GM12878 (cell line): Measurements from ENCODE around the gene ANKRD33. TPM values are rescaled to one million over a fixed set of nuclear protein-coding genes. Genes with fewer than 3 reads are reported as not detected.

Experiments used
- ATAC-seq: fragments of 200-7000 bp; cut with Tn5 transposase; 3 replicates; pipeline ENCODE4 v1.9.1; 2020; ENCODE audit warnings: mild to moderate bottlenecking, moderate library complexity
- BruUV-seq: library from RNA; stranded (reverse); fragments of 400-500 nt; replicated peaks from 2 replicates; lab custom pipeline; 2021; lab: Mats Ljungman, UMichigan
- CTCF ChIA-PET: fragments of 300-600 bp; sonication (Branson Sonifier 250); formaldehyde crosslinking; extraction: SDS; loops from one replicate; lab custom pipeline; 2021; ENCODE audit warnings: inconsistent platforms; lab: Yijun Ruan, JAX
- POLR2A ChIA-PET: fragments of 350-600 bp; formaldehyde crosslinking; extraction: SDS; loops from one replicate; lab custom pipeline; 2021; ENCODE audit warnings: inconsistent platforms; lab: Charles Lee
- RAD21 ChIA-PET: fragments of 300-600 bp; sonication (Branson Sonifier 250); formaldehyde crosslinking; loops from one replicate; lab custom pipeline; 2023; ENCODE audit warnings: antibody characterized with exemption; ENCODE audit not compliant: unreplicated experiment; lab: Charles Lee
- SMC1A ChIA-PET: fragments of 300-600 bp; sonication (Branson Sonifier 250); formaldehyde crosslinking; loops from one replicate; lab custom pipeline; 2023; ENCODE audit not compliant: unreplicated experiment, uncharacterized antibody; lab: Charles Lee
- DNase-seq: peaks from one replicate; pipeline ENCODE4 v3.0.0-alpha.2; 2011; ENCODE audit warnings: low read depth, low spot score
- FAIRE-seq: peaks from 3 replicates; lab custom pipeline; 2011; peaks lifted over from hg19 to GRCh38; lab: Jason Lieb, UNC
- H2AFZ ChIP-seq: 2 replicates; pipeline ENCODE4 v1.6.0; 2011; ENCODE audit warnings: low read depth, low read length, control low read depth; ENCODE audit not compliant: control insufficient read depth
- H3K27ac ChIP-seq: 2 replicates; pipeline ENCODE4 v1.5.1; 2011; ENCODE audit warnings: control low read depth; ENCODE audit not compliant: control insufficient read depth, insufficient read depth
- H3K27me3 ChIP-seq, 2 experiments: replicated peaks in 1 of 2; 2 replicates each; pipeline versions ENCODE4 v1.6.0 to v1.6.1; 2011; ENCODE audit warnings: low read length in 1 of 2; ENCODE audit not compliant: control insufficient read depth in 2 of 2, insufficient read depth in 2 of 2
- H3K36me3 ChIP-seq, 2 experiments: 2 replicates each; pipeline ENCODE4 v1.5.1; 2011; ENCODE audit warnings: low read length in 1 of 2; ENCODE audit not compliant: control insufficient read depth in 2 of 2, insufficient read depth in 2 of 2
- H3K4me1 ChIP-seq: 2 replicates; pipeline ENCODE4 v1.6.1; 2011; ENCODE audit warnings: mild to moderate bottlenecking, low read length, moderate library complexity, mixed read lengths; ENCODE audit not compliant: control insufficient read depth, insufficient read depth
- H3K4me2 ChIP-seq: 2 replicates; pipeline ENCODE4 v1.6.0; 2011; ENCODE audit warnings: control low read depth; ENCODE audit not compliant: control insufficient read depth, insufficient read depth
- H3K4me3 ChIP-seq: fragments of 200-600 bp; sonication (generic); 2 replicates; pipeline ENCODE4 v1.5.1; 2016
- H3K79me2 ChIP-seq: 2 replicates; pipeline ENCODE4 v1.6.0; 2011; ENCODE audit warnings: low read length; ENCODE audit not compliant: control insufficient read depth, insufficient read depth
- H3K9ac ChIP-seq: 2 replicates; pipeline ENCODE4 v1.8.0; 2011; ENCODE audit warnings: low read length, control low read depth, mixed read lengths; ENCODE audit not compliant: control insufficient read depth, insufficient read depth
- H3K9me3 ChIP-seq: replicated peaks from 3 replicates; pipeline ENCODE4 v1.5.1; 2011; ENCODE audit warnings: mild to moderate bottlenecking, low read length; ENCODE audit not compliant: control insufficient read depth, insufficient read depth
- H4K20me1 ChIP-seq: 2 replicates; pipeline ENCODE4 v1.6.0; 2011; ENCODE audit not compliant: control insufficient read depth, insufficient read depth
- GATAD2B ChIP-seq: fragments of 450-650 bp; conservative IDR thresholded peaks from 2 replicates; pipeline ENCODE4 v1.6.1; 2017; ENCODE audit warnings: low read depth, mild to moderate bottlenecking, moderate library complexity
- LARP7 ChIP-seq: fragments of 450-650 bp; IDR thresholded peaks from 2 replicates; pipeline ENCODE4 v1.6.1; 2017; ENCODE audit warnings: mild to moderate bottlenecking
- NR2F1 ChIP-seq: fragments of 450-650 bp; conservative IDR thresholded peaks from 2 replicates; pipeline ENCODE4 v1.6.1; 2017; ENCODE audit warnings: mild to moderate bottlenecking
- POLR2AphosphoS2 ChIP-seq: IDR thresholded peaks from 2 replicates; pipeline ENCODE4 v1.6.1; 2011; ENCODE audit warnings: low read depth, mild to moderate bottlenecking, low read length, improper control_type of control experiment, moderate library complexity
- POU2F2 ChIP-seq: IDR thresholded peaks from 3 replicates; pipeline ENCODE4 v1.6.1; 2011; ENCODE audit warnings: low read depth, mild to moderate bottlenecking, low read length, borderline replicate concordance
- RB1 ChIP-seq: fragments of 450-650 bp; formaldehyde crosslinking; IDR thresholded peaks from 2 replicates; pipeline ENCODE4 v1.6.1; 2017; ENCODE audit warnings: mild to moderate bottlenecking, borderline replicate concordance
- RBBP5 ChIP-seq: fragments of 200-600 bp; sonication (generic); conservative IDR thresholded peaks from 2 replicates; pipeline ENCODE4 v1.6.1; 2016
- ZNF384 ChIP-seq: IDR thresholded peaks from 2 replicates; pipeline ENCODE4 v1.6.1; 2012; ENCODE audit warnings: low read depth, mild to moderate bottlenecking, low read length, improper control_type of control experiment, borderline replicate concordance
- WGBS: methylation state at CpG from one replicate; pipeline ENCODE4 v1.1.6; 2016; ENCODE audit warnings: low lambda C conversion rate; ENCODE audit not compliant: insufficient replicate concordance, insufficient coverage; ENCODE audit errors: missing lambda C conversion rate; 5-methylcytosine and 5-hydroxymethylcytosine counted together
- in situ Hi-C: fragments of 300-500 bp; cut with MboI; formaldehyde crosslinking; loops from 9 replicates; pipeline ENCODE4 v1.14.3; 2018; ENCODE audit warnings: mixed read lengths
- intact Hi-C: fragments of 100-400 bp; cut with micrococcal nuclease; formaldehyde crosslinking; loops from one replicate; pipeline ENCODE4 v1.14.2; 2022; ENCODE audit not compliant: unreplicated experiment
- polyA plus RNA-seq, 11 experiments: library from polyadenylated mRNA; depleted of rRNA in 4 of 11; unstranded in 6 of 11; stranded (reverse) in 5 of 11; fragments of >200 nt; fragmentation: Nextera tagmentation in 4 of 11; fragmentation: Illumina TruSeq in 1 of 11; extraction: Ambion mirVana in 4 of 11; extraction: Trizol in 1 of 11; gene quantifications; 1 replicate in 1 of 11; 2 replicates in 10 of 11; pipeline versions ENCODE4 v1.2.1 to v1.2.3, GENCODE V29; 2011 to 2016; ENCODE audit warnings: inconsistent platforms in 2 of 11, missing spikeins in 2 of 11, low read depth in 1 of 11
- total RNA-seq, 4 experiments: library from RNA; depleted of rRNA in 3 of 4; stranded (reverse); fragments of >200 nt in 3 of 4; fragmentation: Illumina TruSeq in 1 of 4; extraction: Trizol in 1 of 4; gene quantifications; 2 replicates each; pipeline versions ENCODE4 v1.2.1 to v1.2.3, GENCODE V29; 2013 to 2021

Gene ANKRD33
- total and polyA plus RNA-seq, 10 of the 15 experiments (the other 5 are each of a cell fraction or from before 2014, with no cell fraction given): not detected

DNA sequence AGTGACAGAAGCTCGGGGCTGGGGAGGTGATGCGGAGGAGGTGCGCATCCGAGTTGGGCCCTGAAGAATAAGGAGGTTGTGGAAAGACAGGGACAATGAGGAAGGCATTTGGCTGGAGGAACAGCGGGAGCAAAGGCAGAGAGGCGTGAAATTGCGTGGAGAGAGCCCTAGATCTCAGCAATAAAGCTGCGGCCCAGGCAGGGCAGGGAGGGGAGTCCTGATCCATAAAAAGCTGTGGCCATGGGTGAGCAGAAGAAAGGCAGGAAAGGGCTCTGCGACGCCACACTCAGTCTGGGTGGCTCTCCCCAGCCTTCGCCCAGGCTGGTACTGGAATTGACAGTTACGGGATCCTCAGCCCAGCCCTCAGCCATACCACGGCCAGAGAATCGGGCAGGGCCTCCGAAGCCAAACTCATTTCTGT lies 41.6 kb upstream of the ANKRD33 start (continued):
- no peak for TF ChIP-seq GATAD2B
- TF ChIP-seq RB1: no peak

DNA sequence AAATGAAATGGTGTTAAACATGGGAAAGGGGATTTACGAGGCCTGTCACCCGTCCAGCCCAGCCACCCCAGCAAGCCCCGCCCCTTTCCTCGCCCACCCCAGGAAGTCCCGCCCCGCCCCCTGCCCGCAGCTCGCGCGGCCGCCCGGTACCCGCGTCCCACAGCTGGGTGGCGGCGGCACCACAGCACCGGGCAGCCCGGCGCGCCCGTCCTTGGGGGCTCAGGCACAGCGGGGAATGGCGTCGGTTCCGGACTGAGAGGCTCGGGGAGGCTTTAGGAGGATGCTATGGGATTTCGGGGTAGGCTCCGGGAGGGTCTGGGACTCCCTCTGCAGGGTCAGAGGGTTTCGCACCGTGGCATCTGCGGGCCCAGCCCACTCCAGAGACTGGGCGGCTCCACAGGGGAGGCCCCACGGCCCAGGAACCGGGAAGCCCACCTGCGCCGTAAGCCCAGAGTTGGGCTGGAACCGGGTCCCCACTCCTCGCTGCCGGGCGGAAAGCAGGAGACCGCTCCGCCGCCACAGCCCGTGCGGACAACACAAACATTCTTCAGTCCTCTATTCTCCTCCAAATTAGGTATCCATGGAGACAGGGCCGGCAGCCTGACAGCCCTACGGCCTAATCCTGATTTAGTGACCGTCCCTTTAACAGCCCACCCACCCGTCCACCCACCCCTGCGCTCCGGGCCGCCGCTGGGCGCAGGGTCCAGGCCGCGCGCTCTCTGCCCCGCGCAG lies 40.8 kb upstream of the ANKRD33 start:
- no peak overlapping the region for H3K27ac ChIP-seq
- no peak for DNase-seq
- RAD21 ChIA-PET: no interaction called here
- H3K79me2 ChIP-seq: no peaks in the 10 kb centered on the region
- TF ChIP-seq POLR2AphosphoS2: no peak
- TF ChIP-seq ZNF384: no peak
- TF ChIP-seq LARP7: no peak
- TF ChIP-seq POU2F2: no peak
- no peak for TF ChIP-seq NR2F1
- no peak for TF ChIP-seq RBBP5
- H3K9ac ChIP-seq: no peak overlapping the region
- H2AFZ ChIP-seq: no peak overlapping the region
- no peaks in the 10 kb centered on the region for H3K9me3 ChIP-seq
- SMC1A ChIA-PET: no interaction called here
- CTCF ChIA-PET: no interaction called here
- no peak for ATAC-seq
- POLR2A ChIA-PET: no interaction called here
- in situ Hi-C loops (no loop called here), intact Hi-C loops (no loop called here)
- 9% methylated on average over 26 of the region's 59 CpGs for WGBS
- no peaks in the 10 kb centered on the region for H3K4me1 ChIP-seq
- no peak overlapping the region for H3K4me2 ChIP-seq
- no peak for FAIRE-seq
- no peak overlapping the region for H3K4me3 ChIP-seq
- H3K27me3 ChIP-seq: peaks cover 2 to 11% of the 10 kb centered on the region in 2 experiments; a peak in 3 of 4 replicates
- no peaks in the 10 kb centered on the region for H3K36me3 ChIP-seq
- no peaks in the 10 kb centered on the region for H4K20me1 ChIP-seq
- no TSS peak for BruUV-seq
